ENCODE measurements around the gene FRMPD4.

The FRMPD4 gene

DNA sequence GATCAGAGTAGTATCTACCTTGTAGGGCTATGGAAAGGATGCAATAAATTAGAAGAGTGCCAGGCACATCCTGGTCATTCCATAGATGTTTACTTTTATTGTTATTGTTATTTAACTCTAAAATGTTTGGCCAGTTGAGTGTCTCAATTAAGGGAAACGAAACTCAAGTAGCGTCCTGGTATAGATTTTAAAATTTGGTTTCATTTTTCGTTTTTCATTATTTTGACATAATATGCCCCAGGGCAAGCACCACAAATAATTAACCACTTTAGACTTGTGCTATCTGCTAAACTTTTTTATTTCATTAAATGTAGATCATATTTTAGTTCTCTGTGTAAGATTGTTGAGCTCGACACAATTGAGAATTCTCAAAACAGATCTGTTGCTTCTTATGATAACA is 473.2 kb downstream of the FRMPD4 start:
- in situ Hi-C loops (cut with HindIII; ENCODE audit: low sequenced_read_pairs): no loop called here

DNA sequence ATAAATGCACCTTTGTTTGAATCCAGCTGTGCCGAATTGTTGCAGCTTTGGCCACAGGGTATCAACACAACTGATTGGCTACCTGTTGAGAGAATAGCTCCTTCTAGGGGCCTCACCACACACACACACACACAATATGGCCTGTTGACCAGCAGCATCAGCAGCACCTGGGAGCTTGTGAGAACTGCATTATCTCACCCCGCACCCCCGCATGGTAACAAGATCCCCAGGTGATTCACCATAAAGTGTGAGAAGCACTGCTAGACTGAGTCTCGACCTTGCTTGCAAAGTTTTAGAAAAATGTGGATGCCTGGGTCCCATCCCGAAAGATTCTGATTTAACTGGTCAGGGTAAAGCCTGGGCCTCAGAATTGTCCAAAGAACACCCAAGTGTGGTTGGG is 476.0 kb downstream of the FRMPD4 start:
- in situ Hi-C loops (cut with HindIII; ENCODE audit: low sequenced_read_pairs): no loop called here

DNA sequence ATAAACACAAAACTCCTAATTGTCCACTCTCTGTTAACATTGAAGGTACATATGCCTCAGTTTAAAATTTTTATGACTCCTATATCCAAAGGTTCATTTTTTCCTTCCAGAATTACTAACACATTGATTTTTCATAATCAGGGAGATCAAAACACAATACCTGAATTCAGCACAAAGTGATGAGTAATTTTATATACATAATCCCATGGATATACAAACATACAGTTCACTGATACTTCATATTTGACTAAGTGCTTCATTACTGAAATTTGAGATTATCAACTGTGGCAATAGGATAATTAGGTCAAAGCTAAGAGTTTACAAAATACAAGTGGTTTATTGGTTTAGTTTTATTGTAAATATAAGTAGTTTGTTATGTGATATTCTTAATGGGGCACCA is 476.8 kb downstream of the FRMPD4 start:
- in situ Hi-C loops (cut with HindIII; ENCODE audit: low sequenced_read_pairs): no loop called here

DNA sequence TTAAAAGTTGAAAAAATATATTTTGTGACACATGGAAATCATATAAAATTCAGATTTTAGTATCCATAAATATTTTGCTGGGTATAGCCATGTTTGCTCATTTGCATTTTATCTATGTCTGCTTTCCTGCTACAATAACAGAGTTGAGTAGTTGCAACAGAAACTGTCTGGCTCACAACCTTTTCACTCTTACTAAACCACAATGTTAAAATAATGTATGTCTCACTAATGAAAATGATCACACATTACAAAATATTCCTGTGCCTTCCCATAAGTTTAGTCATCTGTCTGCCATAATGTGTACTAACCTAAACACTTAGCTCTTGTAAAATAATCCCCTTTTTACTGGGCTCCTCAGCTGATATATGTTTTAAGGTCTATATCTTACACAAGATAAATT is 479.0 kb downstream of the FRMPD4 start:
- in situ Hi-C loops (cut with HindIII; ENCODE audit: low sequenced_read_pairs): no loop called here

DNA sequence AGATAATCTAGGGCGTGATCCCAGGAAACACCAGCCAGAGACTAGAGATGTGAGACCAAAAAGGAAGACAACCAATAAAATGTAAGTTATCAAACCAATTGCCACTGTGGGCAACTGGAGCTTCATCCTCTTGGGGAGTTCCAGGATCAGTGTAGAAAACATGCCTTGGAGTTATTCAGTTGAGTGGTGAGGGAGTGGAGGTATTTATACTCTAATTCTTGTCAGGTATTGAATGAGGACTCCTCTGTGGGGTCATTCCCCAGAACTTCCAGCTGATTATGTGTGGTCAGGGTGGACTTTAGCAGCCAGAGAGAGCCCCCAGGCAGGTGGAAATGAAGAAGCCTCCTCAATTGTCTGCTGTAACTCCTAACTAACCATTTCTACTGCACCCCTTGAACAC is 509.0 kb downstream of the FRMPD4 start:
- in situ Hi-C loops (cut with HindIII; ENCODE audit: low sequenced_read_pairs): no loop called here

DNA sequence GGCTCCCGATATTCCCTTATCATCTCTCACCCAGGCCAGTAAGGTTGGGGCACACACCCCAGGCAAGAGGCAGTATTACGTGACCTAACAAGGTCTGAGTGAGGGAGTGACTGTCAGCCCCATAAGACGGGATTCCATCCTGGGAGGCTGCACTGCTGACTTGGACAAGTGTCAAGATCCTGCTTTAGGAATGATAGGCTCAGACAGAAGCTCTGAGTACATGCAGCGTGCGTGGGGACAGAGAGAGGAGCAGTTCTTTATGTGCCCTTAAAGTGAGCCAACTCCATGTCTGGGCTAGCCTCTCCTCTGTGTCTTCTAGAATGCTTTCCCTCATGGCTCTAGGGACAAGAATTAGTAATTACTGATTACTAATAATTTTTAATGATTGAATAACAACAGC is 510.7 kb downstream of the FRMPD4 start:
- in situ Hi-C loops (cut with HindIII; ENCODE audit: low sequenced_read_pairs): no loop called here

DNA sequence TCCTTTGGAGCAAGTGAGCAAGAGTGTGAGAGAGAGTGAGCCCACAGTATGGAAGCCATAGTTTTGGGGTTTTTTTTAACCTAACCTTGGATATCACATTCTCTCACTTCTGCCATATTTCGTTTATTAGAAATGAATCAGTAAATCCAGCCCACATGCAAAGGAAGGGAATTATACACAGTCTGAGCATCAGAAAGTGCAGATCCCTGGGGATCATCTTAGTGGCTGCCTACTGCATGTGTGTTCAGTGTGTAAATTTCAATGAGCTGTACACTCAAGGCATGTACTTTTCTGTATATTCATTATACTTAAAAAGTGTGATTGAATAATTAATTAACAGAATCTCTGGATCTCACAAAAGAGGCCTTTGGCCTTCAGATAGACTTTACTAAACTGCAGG is 519.2 kb downstream of the FRMPD4 start:
- in situ Hi-C loops (cut with HindIII; ENCODE audit: low sequenced_read_pairs): no loop called here

DNA sequence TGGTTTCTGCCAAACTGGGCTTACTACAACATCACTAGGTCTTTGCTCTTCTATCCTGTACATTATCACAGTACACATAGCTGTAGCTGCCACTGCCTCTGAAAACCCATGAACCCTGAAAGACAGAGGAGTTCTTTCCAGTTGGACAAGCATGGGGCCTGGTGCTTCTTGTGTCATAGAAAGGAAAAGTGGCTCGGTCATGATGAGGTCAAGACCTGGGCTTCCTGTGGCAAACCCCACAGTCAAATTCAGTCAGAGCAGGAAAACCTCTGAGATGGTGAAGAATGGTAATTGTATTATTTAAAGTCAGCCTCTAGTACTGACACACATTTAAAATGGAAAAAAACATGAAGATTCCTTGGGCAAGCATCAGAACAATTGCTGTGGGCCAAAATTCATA is 519.6 kb downstream of the FRMPD4 start:
- in situ Hi-C loops (cut with HindIII; ENCODE audit: low sequenced_read_pairs): no loop called here

DNA sequence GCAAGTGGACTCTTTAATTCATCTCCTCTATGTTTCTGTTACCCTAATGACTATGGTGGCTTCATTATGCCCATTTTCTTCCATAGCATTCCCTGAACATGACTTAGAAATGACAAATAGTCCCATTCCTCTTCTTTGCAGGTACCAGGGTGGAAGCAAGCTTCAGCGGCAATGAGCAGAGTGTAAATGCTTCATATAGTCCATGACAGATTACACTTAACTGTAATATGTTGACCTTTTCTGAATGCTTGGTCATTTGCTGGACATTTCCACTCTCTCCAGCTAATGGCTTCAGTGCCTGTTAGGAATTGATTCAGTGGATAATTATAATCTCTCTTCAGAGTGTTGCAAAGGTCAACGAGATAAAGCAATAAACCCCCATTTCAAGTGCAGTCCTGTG is 523.2 kb downstream of the FRMPD4 start:
- in situ Hi-C loops (cut with HindIII; ENCODE audit: low sequenced_read_pairs): no loop called here

DNA sequence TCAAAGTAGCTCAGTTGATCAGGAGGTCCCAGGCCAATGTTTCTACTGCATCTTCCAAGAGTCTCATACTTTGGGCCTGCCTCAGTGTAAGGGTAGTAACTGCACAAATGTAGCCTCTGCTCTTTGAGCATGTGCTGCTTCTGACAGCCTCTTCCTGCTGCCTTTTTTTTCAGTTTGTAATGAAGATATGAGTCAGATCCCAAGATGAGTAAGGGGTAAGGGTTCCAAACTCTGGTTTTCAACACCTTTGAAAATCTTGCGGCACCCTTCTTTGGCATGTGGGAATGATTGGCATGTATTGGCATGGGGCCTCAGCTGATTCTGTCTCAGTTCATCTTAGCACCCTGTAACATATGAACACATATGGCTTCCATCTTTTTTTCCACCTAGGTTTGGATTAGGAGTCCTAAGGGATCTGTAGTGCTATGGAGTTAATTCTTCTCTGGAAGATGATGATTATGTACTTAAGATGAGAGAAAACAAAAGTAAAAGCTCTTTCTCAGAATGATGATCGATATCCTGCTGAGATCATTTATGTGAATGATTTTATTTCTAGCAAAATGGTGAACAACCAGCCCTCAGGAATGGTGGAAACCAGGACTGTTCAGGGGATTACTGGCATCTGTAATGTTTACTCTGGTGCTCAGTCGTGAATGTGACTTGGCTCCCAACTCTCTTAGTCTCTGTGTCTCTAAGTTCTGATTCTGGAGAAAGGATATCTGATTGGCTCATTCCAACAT is 534.3 kb downstream of the FRMPD4 start:
- in situ Hi-C loops (cut with HindIII; ENCODE audit: low sequenced_read_pairs): no loop called here

DNA sequence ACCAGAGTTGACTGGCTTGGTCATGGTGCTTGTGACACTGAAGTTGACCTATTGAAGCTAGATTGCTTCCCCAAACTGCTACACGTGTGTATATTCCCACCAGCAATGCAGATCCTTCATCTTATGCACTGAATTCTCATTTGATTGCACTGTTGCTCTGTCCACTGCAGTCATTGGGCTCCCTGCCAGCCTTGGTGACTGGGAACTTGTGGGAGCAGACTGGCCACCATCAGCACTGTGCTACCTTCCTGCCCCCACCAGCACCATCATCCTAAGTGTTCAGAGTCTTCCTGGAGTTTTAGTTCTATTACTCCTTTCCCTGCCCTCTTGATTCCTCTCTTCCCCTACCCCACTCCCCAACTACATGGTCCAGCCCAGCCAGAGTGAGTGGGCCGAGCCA is 535.2 kb downstream of the FRMPD4 start:
- in situ Hi-C loops (cut with HindIII; ENCODE audit: low sequenced_read_pairs): no loop called here

DNA sequence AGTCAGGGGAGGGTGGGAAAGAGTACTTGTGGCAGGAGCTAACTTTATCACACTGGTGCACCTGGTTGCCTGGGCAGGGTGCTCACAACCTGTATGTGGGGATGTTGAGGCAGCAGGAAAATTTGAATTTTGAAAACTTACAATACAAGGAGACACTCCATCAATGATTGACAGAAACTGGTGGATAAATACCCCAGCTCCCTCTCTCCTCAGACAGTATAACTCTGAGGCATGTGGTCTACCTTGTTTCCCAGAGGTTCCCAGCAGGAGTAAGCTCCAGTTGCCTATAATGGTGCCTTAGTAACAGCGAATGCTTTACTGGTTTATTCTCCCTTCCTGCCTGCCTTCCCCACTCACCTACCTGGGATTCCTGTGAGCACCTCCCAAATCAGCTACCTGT is 541.2 kb downstream of the FRMPD4 start:
- in situ Hi-C loops (cut with HindIII; ENCODE audit: low sequenced_read_pairs): no loop called here

DNA sequence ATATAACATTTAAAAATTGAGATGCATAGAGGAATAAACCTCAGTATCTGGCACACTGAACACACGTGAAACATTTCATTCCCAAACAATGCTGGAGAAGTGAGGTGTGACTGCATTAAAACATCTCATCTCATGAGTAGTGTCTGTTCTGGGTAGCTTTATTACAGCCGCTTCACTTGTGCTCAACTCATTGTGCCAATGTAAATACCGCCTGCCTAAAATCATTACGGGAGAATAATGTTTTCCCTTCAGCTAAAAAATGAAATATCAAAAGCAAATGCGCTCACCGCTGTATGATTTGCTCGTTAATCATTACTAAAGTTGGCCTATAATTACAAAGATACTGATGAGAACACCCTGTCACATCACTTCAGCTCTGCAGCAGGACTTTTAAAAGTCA is 542.8 kb downstream of the FRMPD4 start:
- in situ Hi-C loops (cut with HindIII; ENCODE audit: low sequenced_read_pairs): no loop called here

DNA sequence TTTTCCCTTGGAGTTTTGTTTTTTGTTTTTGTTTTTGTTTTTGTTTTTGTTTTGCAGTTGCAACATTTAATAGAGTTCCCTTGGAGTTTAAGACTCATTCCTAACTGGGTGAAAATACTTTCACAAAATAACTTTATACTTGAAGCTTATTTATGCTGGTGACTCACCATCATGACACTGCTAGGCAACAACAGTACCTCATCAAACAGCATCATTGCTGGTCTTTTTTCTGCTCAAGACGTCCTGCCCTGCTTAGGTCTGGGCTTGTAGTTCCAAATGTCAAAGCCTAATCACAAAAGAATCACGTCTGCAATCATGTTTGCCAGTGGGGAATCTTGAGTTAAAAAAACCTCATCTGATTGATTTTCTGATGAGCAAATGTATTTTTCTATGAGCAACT is 547.3 kb downstream of the FRMPD4 start:
- in situ Hi-C loops (cut with HindIII; ENCODE audit: low sequenced_read_pairs): no loop called here

DNA sequence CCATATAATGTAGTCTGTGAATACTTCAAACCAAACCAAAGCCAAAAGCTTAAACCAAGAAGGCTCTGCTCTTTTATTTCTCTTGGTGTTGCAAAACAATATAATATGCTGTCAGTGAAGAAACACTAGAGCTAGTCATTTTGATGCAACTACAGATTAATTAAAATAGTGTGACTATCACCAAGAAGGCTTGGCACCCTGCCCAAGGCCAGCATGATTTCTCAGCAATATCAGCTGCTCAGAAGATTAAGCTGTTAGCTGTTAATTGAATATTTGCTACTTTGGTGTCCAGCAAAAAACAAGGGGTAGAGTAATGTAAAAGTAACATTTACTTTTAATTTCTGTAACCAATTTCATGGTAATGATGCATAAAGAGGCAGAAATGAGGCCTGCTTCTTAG is 548.1 kb downstream of the FRMPD4 start:
- in situ Hi-C loops (cut with HindIII; ENCODE audit: low sequenced_read_pairs): no loop called here

DNA sequence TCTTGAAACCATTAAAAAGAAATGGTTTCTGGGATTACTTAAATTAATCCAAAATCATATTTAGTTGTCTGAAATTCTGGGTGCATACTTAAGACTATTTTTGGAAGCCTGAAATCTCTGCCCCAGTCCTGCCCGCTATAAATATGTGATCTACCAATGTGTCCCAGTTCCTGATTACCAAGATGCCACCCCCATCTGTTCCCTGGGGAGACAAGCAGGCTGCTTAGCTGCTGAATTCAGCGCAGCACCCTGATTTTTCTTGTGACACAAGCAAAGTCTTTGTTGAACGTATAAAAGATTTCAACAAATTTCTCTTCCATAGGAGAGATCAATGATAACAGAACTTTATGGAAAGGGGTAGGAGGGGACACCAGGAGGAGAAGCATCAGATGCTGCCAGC is 552.4 kb downstream of the FRMPD4 start:
- in situ Hi-C loops (cut with HindIII; ENCODE audit: low sequenced_read_pairs): no loop called here

DNA sequence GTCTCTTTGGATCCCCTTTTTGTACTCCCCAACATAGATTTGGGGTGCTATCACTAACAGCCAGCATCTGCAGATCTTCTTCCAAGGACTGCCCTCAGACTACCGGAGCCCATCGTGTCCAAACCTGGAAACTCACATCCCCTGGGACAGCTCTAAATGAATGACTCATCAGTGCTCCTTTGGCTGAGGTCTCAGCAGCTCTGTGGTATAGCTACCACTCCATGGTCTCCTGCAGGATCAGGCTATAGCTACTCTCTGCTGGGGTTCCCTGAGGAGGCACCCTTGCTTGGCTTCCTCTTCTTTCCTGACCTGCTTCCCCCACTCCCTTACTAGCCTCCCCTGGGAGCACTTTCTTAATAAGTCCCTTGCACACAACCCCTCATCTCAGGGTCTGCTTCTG is 555.5 kb downstream of the FRMPD4 start:
- in situ Hi-C loops (cut with HindIII; ENCODE audit: low sequenced_read_pairs): no loop called here

DNA sequence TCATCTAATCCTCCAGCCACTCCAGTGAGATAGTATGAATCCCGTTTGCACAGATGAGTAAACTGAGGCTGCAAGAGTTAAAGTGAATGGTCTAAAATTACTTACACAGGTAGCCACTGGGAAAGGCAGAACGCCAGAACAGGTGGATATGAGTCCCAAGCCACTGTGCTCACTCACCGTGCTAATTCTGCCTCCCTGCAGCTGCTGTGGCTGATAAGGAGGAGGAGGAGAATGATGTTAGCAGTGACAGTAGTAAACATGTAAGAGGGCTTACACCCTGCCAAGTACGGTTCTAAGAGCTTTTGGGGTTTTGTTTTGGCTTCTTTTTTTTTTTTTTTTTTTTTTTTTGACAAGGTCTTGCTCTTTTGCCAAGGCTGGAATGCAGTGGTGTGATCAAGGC is 562.5 kb downstream of the FRMPD4 start:
- in situ Hi-C loops (cut with HindIII; ENCODE audit: low sequenced_read_pairs): no loop called here

DNA sequence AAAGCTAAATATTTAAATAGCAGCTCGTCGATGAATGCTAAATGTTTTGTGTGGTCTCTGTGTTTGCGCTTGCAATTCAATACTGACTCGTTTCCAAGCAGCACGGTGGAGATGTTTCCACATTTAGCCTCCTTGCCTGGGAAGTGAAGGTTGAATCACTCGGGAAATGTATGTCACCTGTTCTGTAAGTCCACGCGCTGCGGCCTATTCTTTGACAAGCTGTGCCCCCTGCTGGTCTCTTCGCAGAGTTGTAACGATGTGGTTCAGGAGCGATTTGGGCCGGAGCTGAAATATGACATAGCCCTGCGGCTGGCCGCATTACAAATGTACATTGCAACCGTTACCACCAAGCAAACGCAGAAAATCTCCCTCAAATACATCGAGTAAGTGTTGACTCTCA is 563.4 kb downstream of the FRMPD4 start:
- in situ Hi-C loops (cut with HindIII; ENCODE audit: low sequenced_read_pairs): no loop called here

DNA sequence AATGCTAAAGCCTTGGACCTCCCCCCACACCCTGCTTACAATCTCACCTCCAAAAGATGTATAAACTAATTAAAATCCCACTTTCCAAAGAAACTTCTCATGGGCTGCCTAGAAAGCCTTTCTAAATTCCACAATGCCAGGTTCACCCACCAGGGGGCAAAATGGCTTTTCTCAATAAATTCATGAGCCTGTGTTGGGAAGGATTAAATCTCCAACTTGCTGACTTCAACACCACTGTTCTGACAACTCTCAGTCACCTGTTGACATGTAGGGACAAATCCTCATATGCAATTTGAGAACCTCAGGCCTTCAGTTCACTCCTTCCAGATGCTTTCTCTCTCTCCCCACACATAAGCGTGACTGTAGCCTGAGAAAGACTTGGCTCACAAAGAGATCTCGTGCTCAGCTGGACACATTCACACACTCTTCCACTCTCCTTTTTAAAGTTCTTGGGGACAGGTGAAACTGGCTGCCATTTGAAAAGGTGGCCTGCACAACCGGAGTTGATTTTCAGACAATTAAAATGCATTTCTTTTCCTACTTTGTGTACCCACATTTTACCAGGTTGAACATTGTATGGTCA is 564.3 kb downstream of the FRMPD4 start:
- in situ Hi-C loops (cut with HindIII; ENCODE audit: low sequenced_read_pairs): no loop called here

DNA sequence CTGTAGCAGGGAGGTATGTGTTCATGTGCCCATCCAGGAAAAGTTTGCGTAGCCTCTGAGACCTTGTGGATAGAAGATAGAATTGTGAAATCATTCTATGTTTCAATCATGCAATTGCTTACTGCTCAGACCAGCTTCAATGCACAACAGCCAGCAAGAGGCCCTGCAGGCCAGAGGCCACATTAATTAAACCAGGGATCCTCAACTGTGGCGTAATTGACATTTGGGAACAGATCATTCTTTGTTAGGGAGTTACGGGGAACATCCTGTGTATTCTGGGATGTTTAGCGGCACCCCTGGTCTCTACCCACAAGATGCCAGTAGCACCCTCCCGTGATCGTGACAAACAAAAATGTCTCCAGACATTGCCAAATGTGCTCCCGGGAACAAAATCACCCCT is 566.4 kb downstream of the FRMPD4 start:
- in situ Hi-C loops (cut with HindIII; ENCODE audit: low sequenced_read_pairs): no loop called here

DNA sequence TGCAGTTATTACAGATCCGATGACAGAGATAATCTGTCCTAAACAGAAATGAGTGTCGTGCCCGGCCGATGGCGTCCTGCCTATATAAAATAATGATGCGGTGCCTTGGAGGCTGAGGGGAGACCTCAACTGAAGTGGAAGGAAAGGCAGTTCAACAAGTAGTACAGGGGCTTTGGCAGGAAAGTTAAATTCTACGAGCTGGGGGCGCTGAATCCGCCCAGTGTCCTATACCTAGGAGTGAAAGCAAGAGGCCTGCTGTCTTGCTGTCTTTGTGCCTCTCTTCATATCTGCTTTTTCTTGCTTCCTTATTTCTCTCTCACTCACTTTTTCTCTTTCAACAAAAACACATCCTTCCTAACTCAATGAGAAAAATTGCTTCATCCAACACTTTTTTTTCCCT is 570.8 kb downstream of the FRMPD4 start:
- in situ Hi-C loops (cut with HindIII; ENCODE audit: low sequenced_read_pairs): no loop called here

DNA sequence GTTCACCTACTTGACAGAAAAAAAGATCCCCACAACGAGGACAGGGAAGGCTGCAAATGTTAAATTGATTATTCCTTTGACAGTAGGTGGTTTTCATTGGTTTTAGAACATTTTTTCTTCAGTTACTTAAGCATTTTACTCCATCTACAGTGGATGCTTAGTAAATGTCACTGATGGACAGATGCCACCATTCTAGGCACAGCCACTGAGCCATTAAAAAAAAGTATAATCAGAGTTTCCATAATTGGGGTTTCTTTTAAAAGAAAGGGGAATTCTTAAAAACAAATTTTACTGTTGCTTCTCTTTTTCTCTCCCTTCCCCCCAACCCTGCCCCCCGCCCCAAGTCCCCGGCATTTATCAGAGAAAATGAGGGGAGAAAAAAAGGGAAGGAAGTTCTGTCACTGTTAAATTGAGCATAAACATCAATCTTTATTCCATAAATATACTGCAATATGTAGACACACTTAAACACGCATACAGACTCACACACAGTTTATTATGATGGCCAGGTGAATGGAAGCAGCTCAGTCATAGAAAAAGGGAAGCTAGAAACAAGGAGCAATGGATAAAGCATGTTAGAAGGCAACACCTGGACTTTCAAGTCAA is 573.3 kb downstream of the FRMPD4 start:
- in situ Hi-C loops (cut with HindIII; ENCODE audit: low sequenced_read_pairs): no loop called here
